BJ (cell line): Measurements from ENCODE around the gene NOC2L. TPM values are rescaled to one million over a fixed set of nuclear protein-coding genes. Genes with fewer than 3 reads are reported as not detected.
A peak's percentile ranks its signal among the peaks of the same experiment; 100 is the strongest.

Experiments
- CTCF ChIA-PET: fragments of 350-600 bp; formaldehyde crosslinking; extraction: SDS; loops from one replicate; lab custom pipeline; 2021; ENCODE audit warnings: antibody characterized with exemption, inconsistent platforms; lab: Yijun Ruan, JAX
- POLR2A ChIA-PET: fragments of 300-600 bp; sonication (Branson Sonifier 250); formaldehyde crosslinking; extraction: SDS; loops from one replicate; lab custom pipeline; 2021; ENCODE audit warnings: antibody characterized with exemption; lab: Charles Lee
- DNase-seq: peaks from one replicate; pipeline ENCODE4 v3.0.0-alpha.2; 2011; ENCODE audit warnings: low read depth
- H3K27me3 ChIP-seq: 2 replicates; pipeline ENCODE4 v1.6.0; 2011; ENCODE audit warnings: low read length; ENCODE audit not compliant: control insufficient read depth, insufficient read depth
- H3K36me3 ChIP-seq: 2 replicates; pipeline ENCODE4 v1.5.1; 2011; ENCODE audit warnings: low read length; ENCODE audit not compliant: control insufficient read depth, insufficient read depth
- H3K4me3 ChIP-seq: 2 replicates; pipeline ENCODE4 v1.5.1; 2011; ENCODE audit warnings: low read depth, mild to moderate bottlenecking, control low read depth, low read length
- polyA minus RNA-seq: library from RNA; depleted of rRNA, polyadenylated mRNA; stranded (reverse); fragments of >200 nt; gene quantifications from 2 replicates; pipeline ENCODE4 v1.2.3, GENCODE V29; 2011; rRNA and poly(A)+ RNA removed
- polyA plus RNA-seq: library from polyadenylated mRNA; depleted of rRNA; stranded (reverse); fragments of >200 nt; gene quantifications from 2 replicates; pipeline ENCODE4 v1.2.3, GENCODE V29; 2011; rRNA removed
- TF ChIP-seq, protein P1 (sequence below): IDR thresholded peaks from 2 replicates; pipeline ENCODE4 v1.5.1; 2011; ENCODE audit warnings: low read depth, mild to moderate bottlenecking, control low read depth, inconsistent platforms, low read length, moderate library complexity; ENCODE audit not compliant: insufficient read depth

NOC2L gene
- polyA plus RNA-seq (33.7 and 49.7 TPM in 2 replicates), polyA minus RNA-seq (36.8 and 49.0 TPM in 2 replicates)

DNA sequence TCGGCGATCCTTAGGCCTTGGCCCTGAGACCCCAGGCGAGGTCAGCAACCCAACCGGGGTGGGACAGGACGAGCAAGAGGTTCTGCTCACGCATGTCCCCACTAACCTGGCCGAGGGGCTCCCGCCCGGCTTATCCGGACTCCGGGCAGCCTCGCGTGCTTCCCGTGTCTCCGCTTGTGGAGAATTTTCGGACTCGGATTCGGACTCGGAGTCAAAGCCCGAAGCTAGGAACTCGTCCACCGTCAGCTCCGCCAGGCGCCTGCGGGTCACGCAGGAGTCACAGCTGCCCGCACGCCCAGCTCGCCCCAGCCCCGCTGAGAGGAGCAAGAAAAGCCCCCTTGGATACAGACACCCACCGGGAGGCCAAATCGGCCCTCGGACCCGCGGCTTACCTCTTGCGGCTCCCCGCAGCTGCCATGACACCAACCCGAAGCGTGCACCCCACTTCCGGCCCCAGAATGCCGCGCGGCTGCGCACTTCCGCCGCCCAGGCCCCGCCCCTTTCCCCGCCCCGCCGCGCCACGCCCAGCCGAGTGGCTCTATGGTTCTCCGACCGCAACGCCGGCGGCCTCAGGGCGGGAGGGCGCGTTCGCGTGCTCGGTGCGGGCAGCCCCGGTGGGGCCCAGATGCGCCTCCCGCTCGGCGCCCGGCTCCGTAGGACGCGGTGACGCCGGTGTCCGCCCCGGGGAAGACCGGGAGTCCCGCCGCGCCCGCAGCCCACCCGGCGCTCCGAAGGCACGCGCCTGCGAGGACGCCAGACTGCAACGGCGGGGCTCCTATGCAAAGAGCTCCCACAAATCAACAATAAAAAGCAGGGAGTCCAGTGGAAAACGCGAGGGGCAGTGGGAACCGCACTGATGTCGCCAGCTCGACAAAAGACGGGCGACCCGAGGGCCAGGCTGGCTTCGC lies at the start of gene NOC2L:
Gene NOC2L (minus strand): TSS at position 434 of the 908 bp plus-strand sequence. CDS start 16 bp downstream, at position 418.
- TF ChIP-seq, protein P1, sequence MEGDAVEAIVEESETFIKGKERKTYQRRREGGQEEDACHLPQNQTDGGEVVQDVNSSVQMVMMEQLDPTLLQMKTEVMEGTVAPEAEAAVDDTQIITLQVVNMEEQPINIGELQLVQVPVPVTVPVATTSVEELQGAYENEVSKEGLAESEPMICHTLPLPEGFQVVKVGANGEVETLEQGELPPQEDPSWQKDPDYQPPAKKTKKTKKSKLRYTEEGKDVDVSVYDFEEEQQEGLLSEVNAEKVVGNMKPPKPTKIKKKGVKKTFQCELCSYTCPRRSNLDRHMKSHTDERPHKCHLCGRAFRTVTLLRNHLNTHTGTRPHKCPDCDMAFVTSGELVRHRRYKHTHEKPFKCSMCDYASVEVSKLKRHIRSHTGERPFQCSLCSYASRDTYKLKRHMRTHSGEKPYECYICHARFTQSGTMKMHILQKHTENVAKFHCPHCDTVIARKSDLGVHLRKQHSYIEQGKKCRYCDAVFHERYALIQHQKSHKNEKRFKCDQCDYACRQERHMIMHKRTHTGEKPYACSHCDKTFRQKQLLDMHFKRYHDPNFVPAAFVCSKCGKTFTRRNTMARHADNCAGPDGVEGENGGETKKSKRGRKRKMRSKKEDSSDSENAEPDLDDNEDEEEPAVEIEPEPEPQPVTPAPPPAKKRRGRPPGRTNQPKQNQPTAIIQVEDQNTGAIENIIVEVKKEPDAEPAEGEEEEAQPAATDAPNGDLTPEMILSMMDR: no peak
- CTCF ChIA-PET: interaction anchor here (1.0 to 1.3 kb wide), 3 partner anchors 21 to 36 kb away, joined by 3 to 6 read pairs (median 3); no protein-coding TSS in a partner anchor
- H3K36me3 ChIP-seq: peaks cover 32% of the 10 kb centered on the region
- DNase-seq: no peak
- POLR2A ChIA-PET: no interaction called here
- no peaks in the 10 kb centered on the region; the same call in 1 of the 2 replicates for H3K27me3 ChIP-seq
- H3K4me3 ChIP-seq: peak within 1 kb of the TSS; percentile 89

DNA sequence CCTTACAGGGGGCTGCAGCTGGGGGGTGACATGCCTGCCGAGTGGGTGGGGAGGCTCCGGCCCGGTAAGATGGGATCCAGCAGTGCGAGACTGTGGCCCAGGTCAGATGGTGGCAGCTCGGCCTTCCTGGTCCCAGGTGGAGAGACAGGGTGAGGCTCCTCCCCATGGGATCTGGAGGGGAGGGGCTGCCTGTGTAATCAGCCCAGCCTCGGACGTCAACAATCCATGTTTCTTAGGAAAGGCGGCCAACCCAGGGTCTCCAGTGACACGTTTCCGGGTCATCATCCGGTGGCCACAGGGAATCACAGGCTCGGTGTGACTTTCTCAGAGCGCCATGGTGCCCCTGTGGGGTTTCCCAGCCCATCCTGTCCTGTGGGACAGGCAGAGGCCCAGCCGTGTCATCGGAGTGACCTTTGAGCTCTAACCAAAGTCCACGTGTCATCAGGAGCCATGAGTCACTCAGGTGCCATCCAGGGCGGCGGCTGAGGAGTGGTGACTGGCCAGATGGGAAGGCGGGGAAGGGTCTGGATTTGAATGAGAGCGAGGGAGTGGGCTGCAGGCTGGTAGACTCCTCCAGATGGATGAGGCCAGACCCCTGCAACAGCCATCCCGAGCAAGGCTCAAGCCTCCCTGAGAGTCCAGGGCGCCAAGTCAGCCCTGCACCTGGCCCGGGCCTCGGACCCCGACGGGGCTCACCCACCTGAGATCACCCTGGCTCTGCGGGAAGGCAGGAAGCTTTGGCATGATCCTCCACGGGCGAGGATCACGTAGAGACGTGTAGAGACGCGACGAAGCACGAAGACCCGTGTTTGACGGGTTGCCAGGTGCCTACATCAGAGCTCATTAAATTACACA lies 47.5 kb upstream of the NOC2L start:
- ChIA-PET POLR2A (no interaction called here), CTCF (interaction anchor here (1.0 to 2.2 kb wide), 2 partner anchors 12 to 22 kb away, joined by 4 to 5 read pairs; no protein-coding TSS in a partner anchor)
- H3K36me3 ChIP-seq: no peaks in the 10 kb centered on the region; the same call in none of the 2 replicates
- no peak overlapping the region for H3K4me3 ChIP-seq
- TF ChIP-seq, protein P1: no peak
- H3K27me3 ChIP-seq: no peaks in the 10 kb centered on the region
- DNase-seq: no peak

DNA sequence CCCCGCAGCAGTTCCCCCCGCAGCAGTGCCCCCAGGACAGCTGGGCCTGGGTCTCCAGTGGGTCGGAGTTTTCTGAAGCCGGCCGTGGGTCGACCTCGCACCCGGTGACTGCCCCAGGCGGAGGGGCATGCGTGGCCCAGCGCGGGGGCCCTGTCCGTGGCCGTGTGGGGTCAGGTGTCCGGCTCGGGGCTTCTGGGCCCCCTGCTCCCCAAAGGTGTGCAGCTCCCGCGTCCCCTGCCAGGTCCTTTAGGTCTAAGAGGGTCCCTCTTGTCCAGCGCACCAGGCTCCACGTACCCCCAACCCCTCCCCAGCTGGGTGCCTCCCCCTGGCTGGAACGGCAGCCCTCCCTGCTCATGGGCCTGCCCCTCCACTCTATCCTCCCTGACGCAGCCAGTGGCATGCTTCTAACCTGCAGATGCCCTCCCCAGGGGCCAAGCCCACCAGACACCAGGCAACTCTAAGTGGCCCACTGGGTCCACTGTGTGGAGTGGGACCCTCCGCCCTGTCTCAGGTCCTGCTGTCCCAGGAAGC lies 46.8 kb upstream of the NOC2L start:
- ChIA-PET POLR2A (no interaction called here), CTCF (interaction anchor here (1.6 to 2.2 kb wide), 2 partner anchors 13 to 21 kb away, joined by 5 to 12 read pairs; no protein-coding TSS in a partner anchor)
- no peak for DNase-seq
- H3K36me3 ChIP-seq: no peaks in the 10 kb centered on the region; the same call in none of the 2 replicates
- no peak overlapping the region for H3K4me3 ChIP-seq
- TF ChIP-seq, protein P1: no peak
- no peaks in the 10 kb centered on the region for H3K27me3 ChIP-seq

DNA sequence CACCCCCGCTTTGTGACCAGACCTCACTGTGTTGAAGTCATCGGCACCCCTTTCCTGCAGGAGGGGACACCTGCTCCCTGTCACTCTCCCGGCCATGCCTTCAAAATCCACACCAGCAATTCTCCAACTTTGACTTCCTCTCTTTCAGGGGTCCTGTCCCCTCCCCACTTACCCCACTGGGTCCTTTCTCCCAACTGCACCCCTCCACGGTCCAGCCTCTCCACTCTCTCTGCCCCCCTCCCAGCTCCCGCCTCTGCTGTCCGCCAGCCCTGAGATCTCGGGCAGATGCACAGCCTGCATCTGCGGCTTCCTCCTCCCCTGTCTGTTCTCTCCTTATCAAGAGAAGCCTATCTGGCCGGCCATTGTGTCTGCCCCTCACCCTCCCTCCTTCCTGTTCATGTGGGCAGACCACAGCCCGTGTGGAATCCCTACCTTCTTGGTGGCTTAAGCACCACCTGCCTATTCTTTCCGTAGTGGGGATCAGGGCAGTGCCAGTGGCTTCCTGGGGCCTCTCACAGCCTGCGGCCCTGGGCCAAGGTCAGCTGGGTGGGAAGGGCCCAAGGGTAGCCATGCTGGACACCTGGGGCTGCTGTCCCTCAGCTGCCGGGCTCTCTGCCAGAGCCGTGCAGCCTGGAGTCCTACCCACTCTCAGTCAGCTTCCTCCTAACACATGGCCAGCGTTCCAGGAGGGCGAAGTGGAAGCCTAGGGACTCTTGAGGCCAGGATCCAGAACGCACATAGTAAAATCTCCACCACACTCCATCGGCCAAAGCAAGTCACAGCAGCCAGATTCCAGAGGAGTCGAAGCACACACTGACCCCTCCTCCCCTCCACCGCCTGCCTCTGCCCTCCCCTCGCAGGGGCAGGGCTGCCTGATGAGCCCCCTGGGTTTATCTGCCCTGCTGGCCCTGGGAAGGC lies 46.0 kb upstream of the NOC2L start:
- TF ChIP-seq, protein P1: no peak
- H3K27me3 ChIP-seq: no peaks in the 10 kb centered on the region
- H3K4me3 ChIP-seq: no peak overlapping the region
- peak; percentile 45 for DNase-seq
- H3K36me3 ChIP-seq: no peaks in the 10 kb centered on the region; the same call in none of the 2 replicates
- POLR2A ChIA-PET: interaction anchor here (0.5 kb wide), 1 partner anchor 370 kb away, joined by 5 read pairs; the partner anchor contains the start of gene AURKAIP1
- CTCF ChIA-PET: interaction anchor here (0.7 to 1.6 kb wide), 3 partner anchors 21 to 333 kb away, joined by 3 to 12 read pairs (median 3); no protein-coding TSS in a partner anchor
